Suppressor macrophage treated with lipopolysaccharide for 1 hour (primary cell): ENCODE data around the gene ARHGAP27.
A peak's percentile ranks its signal among the peaks of the same experiment; 100 is the strongest.

ENCODE experiments used
- DNase-seq, 3 donors: peaks; one replicate each; pipeline ENCODE4 v3.0.0-alpha.2; 2020 to 2022

ARHGAP27 gene

GRCh38 chr17:45430006-45430737 lies 2.5 kb downstream of the ARHGAP27 start:
- DNase-seq: no peak

- DNase-seq: no peak
Observed at GRCh38 chr17:45429339-45430005, 3.2 kb downstream of the ARHGAP27 start.

- DNase-seq: peak; percentile 73 to 85 (median 74)
Observed at GRCh38 chr17:45428931-45429338, 3.7 kb downstream of the ARHGAP27 start.

GRCh38 chr17:45428050-45428617 lies 4.5 kb downstream of the ARHGAP27 start:
- DNase-seq: peak; percentile 74 to 85 (median 76)

DNA sequence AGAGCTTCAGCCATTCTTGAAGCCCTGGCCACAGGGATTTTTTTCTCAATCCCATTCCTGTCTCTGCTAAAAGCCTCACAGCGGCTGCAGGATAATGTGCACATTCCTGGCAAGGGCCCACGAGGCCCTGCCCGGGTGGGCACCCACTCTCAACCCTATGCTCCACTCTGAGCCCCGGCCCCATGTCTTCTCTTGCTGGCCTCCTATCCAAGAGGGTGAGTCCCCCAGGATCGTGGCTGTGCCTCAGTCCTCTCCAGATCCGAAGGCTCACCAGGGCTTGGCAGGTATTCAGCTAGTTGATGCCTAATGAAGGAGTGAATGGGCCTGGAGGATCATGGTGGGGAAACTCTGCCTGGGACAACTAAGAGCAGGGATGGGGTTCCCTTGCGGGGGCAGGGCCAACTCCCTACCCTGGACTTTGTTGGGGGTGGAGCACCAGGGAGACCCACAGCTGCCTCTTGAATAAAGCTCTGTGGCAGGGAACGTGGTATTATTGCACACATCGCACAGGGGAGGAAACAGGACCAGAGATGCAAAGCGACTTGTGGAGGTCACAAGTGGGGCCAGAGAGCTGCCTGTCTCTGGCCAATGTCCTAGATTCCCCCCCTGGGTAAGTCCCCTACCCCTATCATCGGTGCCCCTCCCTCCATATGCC lies 5.4 kb downstream of the ARHGAP27 start:
- DNase-seq: no peak

GRCh38 chr17:45426561-45426960 lies 6.1 kb downstream of the ARHGAP27 start:
- no peak for DNase-seq

DNA sequence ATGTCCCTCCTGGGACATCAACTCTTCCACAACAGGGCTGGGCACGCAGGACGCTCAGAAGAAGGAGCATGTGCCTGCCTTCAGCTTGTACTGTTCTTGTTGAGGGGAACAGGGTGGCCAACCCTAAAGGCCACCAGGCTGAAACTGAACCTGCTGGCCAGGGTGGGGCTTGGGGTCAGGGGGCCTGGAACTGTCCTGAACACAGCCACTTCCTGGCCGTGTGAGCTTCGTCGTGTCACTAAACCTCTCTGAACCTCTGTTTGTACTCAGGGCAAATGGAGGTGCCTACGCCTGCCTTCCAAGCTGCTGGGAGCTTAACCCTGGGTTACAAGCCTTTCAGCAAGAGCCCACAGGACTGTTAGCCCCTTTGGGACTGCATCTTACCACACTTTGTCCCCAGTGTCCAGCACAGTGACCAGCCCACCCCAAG lies 6.7 kb downstream of the ARHGAP27 start:
- DNase-seq: no peak

- DNase-seq: peak; percentile 51 to 74 (median 60)
Observed at GRCh38 chr17:45425125-45425983, 7.3 kb downstream of the ARHGAP27 start.

GRCh38 chr17:45424769-45425124 lies 7.9 kb downstream of the ARHGAP27 start:
- DNase-seq: no peak

DNA sequence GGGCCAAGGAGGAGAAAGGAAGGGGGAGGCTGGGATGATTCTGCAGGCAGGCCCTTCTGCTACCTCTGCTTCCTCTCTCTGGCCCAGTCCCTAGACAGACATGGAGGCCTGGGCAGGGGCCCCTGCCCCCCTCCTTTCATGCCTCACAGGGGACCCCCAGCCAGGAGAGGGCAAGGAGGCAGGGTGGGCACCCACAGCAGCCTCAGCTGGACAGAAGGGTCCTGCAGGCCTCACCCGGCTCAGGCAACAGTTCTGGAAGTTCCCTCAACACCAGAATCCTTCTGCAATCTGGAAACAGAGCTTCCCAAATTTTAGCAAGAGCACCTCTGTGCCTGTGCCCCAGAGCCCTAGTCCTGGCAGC lies 8.7 kb downstream of the ARHGAP27 start:
- peak in 1 of 3 donors; percentile 25 for DNase-seq

DNA sequence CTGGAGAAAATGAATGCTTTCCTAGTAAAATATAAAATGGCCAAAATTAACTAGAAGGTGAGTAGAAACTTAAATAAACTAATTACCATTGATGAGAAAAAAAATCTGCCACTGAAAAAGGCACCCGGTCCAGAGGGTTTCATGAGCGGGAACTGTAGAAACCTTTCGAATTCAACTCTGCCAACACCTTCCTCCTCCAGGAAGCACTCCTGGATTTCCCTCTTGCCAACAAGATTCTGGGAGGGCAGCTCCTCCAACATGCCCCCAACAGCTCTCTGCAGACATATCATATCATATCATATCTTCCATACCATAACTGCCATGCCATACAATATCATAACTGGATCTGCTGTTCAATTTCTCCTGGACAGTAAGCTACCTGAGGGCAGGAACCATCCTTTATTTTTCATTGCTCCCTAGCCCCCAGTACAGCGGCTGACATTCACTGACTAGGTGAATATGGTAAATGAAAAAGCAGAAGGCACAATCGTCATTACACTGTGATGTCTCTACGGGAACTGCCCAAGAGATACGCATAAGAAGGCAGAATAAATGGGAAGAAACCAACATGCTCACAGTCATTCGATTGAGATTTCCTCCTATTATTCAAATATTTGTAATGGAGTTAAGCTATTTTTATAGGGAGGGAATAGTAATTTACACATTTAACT lies 9.2 kb downstream of the ARHGAP27 start:
- no peak for DNase-seq

GRCh38 chr17:45414990-45415881 lies 17.4 kb downstream of the ARHGAP27 start:
- peak; percentile 41 to 58 (median 55) for DNase-seq

DNA sequence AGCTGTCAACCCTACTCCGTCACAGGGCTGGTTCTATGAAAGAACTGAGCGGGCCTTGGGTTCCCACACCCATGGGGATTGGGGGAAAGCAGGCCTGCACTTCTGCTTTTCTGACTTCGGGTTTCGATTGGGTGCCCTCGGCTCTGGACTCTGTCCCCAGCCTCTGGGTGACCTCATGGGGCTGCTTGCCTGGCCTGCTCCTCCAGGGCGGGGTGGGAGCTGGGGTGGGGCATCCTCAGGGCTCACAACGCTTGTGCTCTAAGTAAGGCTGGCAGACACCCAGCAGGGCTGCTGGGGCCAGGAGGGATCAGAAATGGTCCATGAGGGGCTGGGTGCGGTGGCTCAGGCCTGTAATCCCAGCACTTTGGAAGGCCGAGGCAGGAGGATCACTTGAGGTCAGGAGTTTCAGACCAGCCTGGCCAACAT lies 19.2 kb downstream of the ARHGAP27 start:
- peak; percentile 92 to 93 (median 93) for DNase-seq

GRCh38 chr17:45411348-45412105 lies 21.1 kb downstream of the ARHGAP27 start:
- peak; percentile 58 to 62 (median 60) for DNase-seq

- peak; percentile 60 to 74 (median 72) for DNase-seq
Observed at GRCh38 chr17:45410144-45411091, 22.3 kb downstream of the ARHGAP27 start.

DNA sequence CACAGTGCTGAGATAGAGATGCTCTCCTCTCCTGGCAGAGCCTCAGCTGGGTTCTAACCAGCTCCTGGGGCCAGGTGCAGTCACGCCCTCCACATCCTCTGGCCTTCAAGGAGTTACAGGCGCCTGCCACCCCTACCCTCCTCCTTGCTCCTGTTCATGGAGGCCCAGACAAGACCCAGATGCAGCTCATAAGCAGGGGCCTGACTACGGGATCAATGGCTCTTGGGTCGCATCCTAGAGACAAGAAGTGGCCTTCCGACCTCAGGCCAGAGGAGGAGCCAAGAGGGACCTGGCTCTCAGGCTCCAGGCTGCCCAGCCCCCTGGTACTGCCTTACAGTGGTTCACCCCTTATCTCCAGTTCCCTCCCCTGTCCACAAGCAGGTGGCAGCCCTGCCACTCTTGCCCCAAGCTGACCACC lies 23.0 kb downstream of the ARHGAP27 start:
- DNase-seq: no peak

GRCh38 chr17:45408611-45409421 lies 23.9 kb downstream of the ARHGAP27 start:
- DNase-seq: no peak

- peak in 1 of 3 donors; percentile 36 for DNase-seq
Observed at GRCh38 chr17:45406107-45406506, 26.6 kb downstream of the ARHGAP27 start.
